GM12801 (cell line): ENCODE measurements around the gene RBM47.

Source experiments
- TF ChIP-seq, protein P1 (sequence below): IDR thresholded peaks from one replicate; pipeline ENCODE4 v1.5.1; 2011; ENCODE audit warnings: control low read depth; ENCODE audit not compliant: insufficient read length; ENCODE audit errors: extremely low read depth

Gene RBM47

DNA sequence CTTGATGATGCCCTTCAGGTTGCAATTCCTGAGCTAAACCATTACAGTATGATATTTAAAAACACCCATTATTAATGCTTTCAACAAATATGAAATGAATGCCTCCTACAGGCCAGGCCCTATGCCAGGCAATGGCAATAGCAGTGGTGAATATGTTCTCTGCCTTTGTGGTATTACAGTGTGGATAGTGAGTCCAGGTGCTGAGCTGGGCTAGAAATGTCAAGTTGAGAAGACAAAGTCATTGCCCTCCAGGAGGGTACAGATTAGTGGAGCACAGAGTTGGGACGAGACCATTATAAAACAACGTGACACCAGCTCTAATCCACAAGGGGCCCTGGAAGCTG, 81.9 kb downstream of the RBM47 start:
- TF ChIP-seq, protein P1, sequence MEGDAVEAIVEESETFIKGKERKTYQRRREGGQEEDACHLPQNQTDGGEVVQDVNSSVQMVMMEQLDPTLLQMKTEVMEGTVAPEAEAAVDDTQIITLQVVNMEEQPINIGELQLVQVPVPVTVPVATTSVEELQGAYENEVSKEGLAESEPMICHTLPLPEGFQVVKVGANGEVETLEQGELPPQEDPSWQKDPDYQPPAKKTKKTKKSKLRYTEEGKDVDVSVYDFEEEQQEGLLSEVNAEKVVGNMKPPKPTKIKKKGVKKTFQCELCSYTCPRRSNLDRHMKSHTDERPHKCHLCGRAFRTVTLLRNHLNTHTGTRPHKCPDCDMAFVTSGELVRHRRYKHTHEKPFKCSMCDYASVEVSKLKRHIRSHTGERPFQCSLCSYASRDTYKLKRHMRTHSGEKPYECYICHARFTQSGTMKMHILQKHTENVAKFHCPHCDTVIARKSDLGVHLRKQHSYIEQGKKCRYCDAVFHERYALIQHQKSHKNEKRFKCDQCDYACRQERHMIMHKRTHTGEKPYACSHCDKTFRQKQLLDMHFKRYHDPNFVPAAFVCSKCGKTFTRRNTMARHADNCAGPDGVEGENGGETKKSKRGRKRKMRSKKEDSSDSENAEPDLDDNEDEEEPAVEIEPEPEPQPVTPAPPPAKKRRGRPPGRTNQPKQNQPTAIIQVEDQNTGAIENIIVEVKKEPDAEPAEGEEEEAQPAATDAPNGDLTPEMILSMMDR: no peak

DNA sequence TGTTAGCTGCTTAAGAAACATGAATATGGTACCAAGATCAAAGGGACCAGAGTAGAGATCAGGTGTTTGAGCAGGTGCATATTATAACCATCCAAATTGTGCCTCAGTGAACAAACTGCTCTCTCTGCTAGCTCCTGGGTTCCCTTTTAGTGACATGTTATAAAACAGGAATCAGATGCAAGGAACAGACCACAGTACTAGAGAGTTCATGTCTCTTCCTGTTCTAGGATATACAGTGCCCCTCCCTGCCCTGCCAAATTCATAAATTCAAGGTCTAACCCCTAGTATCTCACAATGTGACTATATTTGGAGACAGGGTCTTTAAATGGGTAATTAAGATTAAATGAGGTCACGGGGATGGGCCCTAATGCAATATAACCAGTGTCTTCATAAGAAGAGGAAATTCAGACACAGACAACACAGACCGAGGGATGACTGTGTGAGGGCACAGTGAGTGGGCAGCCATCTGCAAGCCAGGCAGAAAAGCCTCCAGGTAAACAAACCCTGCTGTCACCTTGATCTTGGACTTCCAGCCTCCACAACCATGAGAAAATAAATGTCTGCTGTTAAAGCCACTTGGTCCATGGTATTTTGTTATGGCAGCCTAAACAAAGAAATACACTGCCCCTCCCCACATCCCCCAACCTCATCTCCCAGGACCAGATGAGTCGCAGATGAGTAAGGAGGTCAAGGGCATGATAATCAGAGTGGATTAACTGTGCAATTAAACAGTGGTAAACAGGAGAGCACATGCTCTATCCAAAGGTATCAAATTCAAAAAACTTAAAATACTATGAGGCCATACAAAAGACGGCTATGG, 82.5 kb downstream of the RBM47 start:
- TF ChIP-seq, protein P1: no peak

GRCh38 chr4:40546506-40546905, 83.2 kb downstream of the RBM47 start:
- TF ChIP-seq, protein P1: no peak

DNA sequence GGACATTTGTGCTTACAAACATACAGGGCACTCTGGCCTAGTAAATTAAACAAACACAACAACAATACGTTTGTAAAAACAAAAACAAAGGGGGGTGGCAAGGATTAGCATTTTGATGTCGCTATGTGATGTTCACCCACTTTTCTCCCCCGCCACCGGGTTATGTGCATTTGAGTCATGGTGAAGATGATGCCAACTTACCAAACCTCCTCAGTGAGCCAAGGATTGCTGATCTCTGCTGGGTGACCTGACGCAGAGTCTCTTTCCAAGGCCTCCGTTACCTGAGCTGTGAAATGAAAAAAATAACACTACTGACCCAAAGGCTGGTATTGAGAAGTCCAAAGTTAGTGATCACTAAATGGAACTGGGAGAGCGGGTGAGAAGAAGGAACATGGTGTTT, 85.4 kb downstream of the RBM47 start:
- TF ChIP-seq, protein P1: no peak

DNA sequence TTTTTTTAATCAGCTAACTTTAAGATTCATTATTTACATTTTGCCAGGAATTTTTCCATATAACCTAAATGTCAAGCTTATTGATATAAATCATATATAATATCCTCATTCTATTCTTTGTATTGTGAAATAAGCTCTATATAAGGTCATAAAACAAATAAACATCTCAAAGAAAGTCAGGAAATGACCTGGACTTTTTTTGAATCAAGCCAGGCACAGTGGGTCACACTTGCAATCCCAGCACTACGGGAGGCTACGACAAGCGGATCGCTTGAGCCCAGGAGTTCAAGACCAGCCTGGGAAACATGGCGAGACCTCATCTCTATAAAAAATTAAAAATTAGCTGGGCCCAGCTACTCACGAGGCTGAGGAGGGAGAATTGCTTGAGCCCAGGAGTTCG, 88.9 kb downstream of the RBM47 start:
- TF ChIP-seq, protein P1: no peak

DNA sequence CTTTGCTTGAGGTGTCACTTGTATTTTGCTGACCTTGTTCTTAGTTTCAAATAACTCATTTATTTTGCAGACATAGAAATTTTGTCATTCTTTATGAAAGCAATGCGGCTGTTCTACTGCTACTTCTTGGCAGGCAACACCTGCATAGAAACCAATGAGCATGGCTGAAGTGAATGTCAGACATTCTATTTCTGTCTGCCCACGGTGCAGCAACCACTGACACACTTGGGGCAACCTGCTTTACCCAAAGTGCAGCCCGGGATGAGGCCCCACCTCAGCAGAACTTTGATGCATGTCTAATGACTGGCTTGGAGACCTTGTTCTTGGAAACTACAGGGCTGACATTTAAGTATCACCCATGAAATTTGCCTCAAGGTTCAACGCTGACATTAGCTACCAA, 93.6 kb downstream of the RBM47 start:
- TF ChIP-seq, protein P1: no peak

DNA sequence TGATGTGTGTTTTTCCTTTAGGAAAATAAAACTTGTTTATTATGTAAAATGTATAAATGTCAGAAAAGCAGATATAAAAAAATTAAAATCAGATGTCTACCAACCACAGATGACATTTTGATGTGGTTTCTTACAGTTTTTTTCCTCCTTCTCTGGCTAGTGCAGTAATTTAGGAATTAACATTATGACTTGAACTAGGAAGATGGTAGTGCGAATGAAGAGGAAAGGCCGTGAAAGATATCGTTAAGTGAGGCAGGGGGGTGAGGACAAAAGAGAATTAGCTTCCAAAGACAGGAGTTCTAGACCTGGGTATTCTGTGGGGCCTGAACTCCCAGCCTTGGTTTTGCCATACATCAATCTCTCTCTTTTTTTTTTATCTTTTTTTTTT, 98.0 kb downstream of the RBM47 start:
- TF ChIP-seq, protein P1: no peak
